Smooth muscle cell (in vitro differentiated cells): Measurements from ENCODE around the gene TWF2. TPM values are rescaled to one million over a fixed set of nuclear protein-coding genes. Genes with fewer than 3 reads are reported as not detected.

Experiments used
- DNase-seq: peaks from one replicate; lab custom pipeline; 2025; ENCODE audit not compliant: unreplicated experiment; lab: John Stamatoyannopoulos, UW
- H2AFZ ChIP-seq: fragments of 200-600 bp; sonication (generic); 2 replicates; pipeline ENCODE4 v1.6.0; 2016; ENCODE audit warnings: antibody characterized with exemption, low read depth, mild to moderate bottlenecking
- H3F3A ChIP-seq: fragments of 200-600 bp; sonication (generic); 2 replicates; pipeline ENCODE4 v1.6.0; 2017; ENCODE audit warnings: antibody characterized with exemption, low read depth
- H3K27ac ChIP-seq: fragments of 200-600 bp; sonication (generic); 2 replicates; pipeline ENCODE4 v1.5.1; 2016; ENCODE audit warnings: low read depth, mild to moderate bottlenecking
- H3K27me3 ChIP-seq: fragments of 200-600 bp; sonication (generic); 2 replicates; pipeline ENCODE4 v1.6.1; 2016; ENCODE audit warnings: low read depth, mild to moderate bottlenecking
- H3K36me3 ChIP-seq: fragments of 200-600 bp; sonication (generic); 2 replicates; pipeline ENCODE4 v1.5.1; 2016; ENCODE audit warnings: low read depth
- H3K4me1 ChIP-seq: fragments of 200-600 bp; sonication (generic); 2 replicates; pipeline ENCODE4 v1.5.1; 2016; ENCODE audit warnings: low read depth
- H3K4me2 ChIP-seq: fragments of 200-600 bp; sonication (generic); 2 replicates; pipeline ENCODE4 v1.6.0; 2016; ENCODE audit warnings: mild to moderate bottlenecking
- H3K4me3 ChIP-seq: fragments of 200-600 bp; sonication (generic); 2 replicates; pipeline ENCODE4 v1.5.1; 2016; ENCODE audit warnings: mild to moderate bottlenecking
- H3K79me2 ChIP-seq: fragments of 200-600 bp; sonication (generic); 2 replicates; pipeline ENCODE4 v1.6.0; 2016; ENCODE audit warnings: low read depth, mild to moderate bottlenecking
- H3K9ac ChIP-seq: fragments of 200-600 bp; sonication (generic); 2 replicates; pipeline ENCODE4 v1.6.0; 2016; ENCODE audit warnings: low read depth
- H3K9me3 ChIP-seq: fragments of 200-600 bp; sonication (generic); replicated peaks from 2 replicates; pipeline ENCODE4 v1.5.1; 2016; ENCODE audit warnings: low read depth
- H4K20me1 ChIP-seq: fragments of 200-600 bp; sonication (generic); 2 replicates; pipeline ENCODE4 v1.6.0; 2016; ENCODE audit warnings: low read depth
- WGBS: methylation state at CpG from one replicate; pipeline ENCODE4 v1.1.7; 2016; ENCODE audit warnings: low lambda C conversion rate; 5-methylcytosine and 5-hydroxymethylcytosine counted together
- polyA plus RNA-seq: library from polyadenylated mRNA; unstranded; fragments of >200 nt; fragmentation: Nextera tagmentation; extraction: Ambion mirVana; gene quantifications from 2 replicates; pipeline ENCODE4 v1.2.1, GENCODE V29; 2016
- total RNA-seq: library from RNA; depleted of rRNA; stranded (reverse); fragments of >200 nt; gene quantifications from 2 replicates; pipeline ENCODE4 v1.2.3, GENCODE V29; 2014
- TF ChIP-seq, protein P1 (sequence below): fragments of 200-600 bp; sonication (generic); IDR thresholded peaks from 2 replicates; pipeline ENCODE4 v1.5.1; 2017; ENCODE audit warnings: borderline replicate concordance, mild to moderate bottlenecking, antibody characterized with exemption; ENCODE audit not compliant: insufficient read depth, poor library complexity, severe bottlenecking

Gene TWF2
- total and polyA plus RNA-seq, 2 experiments from 2014 or later: 80.9 to 96.8 TPM

DNA sequence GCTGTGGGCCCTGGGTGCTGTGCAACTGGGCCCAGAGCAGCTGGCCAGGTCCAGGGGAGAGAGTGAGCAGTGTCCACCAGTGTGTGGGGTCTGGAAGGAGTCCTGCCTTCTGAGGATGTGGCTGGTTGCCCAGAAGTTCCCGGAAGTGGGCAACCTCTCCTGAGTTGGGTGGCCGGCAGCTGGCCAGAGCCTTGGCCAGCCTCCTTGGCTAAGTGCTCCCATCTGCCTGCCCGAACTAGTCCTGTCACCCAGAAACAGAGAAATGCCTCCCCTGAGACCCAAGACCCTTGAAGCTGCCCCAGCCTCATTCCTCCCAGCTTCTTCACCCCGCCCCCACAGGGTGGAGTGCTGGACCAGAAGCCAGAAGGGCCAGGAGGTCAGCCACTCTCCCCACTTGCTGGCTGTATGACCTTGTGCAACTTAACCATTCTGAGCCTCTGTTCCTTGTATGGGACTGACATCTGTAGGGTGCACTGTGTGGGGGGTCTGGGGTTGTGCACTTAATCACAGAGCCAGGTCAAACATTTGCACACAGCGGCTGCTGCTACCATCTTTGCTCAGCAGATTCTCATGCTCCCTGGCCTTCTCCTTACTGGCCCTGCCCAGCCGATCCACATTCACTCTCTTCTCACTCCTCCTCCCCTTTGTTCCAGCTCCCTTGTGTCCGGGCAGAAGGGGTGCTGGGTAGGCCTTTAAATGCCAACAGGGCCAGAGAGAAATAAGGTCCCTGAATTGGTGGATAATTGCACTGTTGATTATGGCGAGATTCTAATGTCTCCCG lies 48.5 kb downstream of the TWF2 start:
- Histone ChIP-seq H3K9ac (no peak overlapping the region), H3F3A (no peaks in the 10 kb centered on the region), H2AFZ (no peak overlapping the region), H3K9me3 (no peaks in the 10 kb centered on the region), H3K4me2 (no peak overlapping the region), H3K4me1 (no peaks in the 10 kb centered on the region), H3K36me3 (no peaks in the 10 kb centered on the region), H3K27ac (no peak overlapping the region), H3K27me3 (no peaks in the 10 kb centered on the region), H3K4me3 (no peak overlapping the region), H3K79me2 (no peaks in the 10 kb centered on the region), H4K20me1 (no peaks in the 10 kb centered on the region)
- TF ChIP-seq, protein P1, sequence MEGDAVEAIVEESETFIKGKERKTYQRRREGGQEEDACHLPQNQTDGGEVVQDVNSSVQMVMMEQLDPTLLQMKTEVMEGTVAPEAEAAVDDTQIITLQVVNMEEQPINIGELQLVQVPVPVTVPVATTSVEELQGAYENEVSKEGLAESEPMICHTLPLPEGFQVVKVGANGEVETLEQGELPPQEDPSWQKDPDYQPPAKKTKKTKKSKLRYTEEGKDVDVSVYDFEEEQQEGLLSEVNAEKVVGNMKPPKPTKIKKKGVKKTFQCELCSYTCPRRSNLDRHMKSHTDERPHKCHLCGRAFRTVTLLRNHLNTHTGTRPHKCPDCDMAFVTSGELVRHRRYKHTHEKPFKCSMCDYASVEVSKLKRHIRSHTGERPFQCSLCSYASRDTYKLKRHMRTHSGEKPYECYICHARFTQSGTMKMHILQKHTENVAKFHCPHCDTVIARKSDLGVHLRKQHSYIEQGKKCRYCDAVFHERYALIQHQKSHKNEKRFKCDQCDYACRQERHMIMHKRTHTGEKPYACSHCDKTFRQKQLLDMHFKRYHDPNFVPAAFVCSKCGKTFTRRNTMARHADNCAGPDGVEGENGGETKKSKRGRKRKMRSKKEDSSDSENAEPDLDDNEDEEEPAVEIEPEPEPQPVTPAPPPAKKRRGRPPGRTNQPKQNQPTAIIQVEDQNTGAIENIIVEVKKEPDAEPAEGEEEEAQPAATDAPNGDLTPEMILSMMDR: no peak
- no peak for DNase-seq
- 95% methylated on average over 9 of the region's 9 CpGs for WGBS

DNA sequence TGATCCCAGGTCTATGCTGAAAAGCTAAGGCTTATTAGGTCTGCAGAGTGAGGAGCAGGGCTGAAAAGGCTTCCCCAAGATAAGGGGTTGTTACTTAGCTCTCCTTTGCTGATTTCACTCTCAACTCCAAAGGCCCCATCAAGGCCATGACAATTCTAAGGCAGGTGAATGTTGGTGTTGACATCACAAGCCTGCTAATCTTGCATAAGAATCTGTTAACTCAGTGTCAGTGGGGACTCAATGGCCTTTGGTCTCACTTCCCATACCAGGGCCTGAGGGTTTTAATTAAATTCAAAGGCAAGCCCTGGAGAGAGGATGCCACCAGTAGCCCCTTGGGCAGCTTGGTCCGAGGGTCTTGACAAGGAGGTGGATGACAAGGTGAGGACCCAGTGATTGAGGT lies 50.4 kb downstream of the TWF2 start:
- H2AFZ ChIP-seq: no peak overlapping the region
- DNase-seq: no peak
- no peaks in the 10 kb centered on the region for H3K4me1 ChIP-seq
- H3K4me3 ChIP-seq: no peak overlapping the region
- no peaks in the 10 kb centered on the region for H4K20me1 ChIP-seq
- H3K36me3 ChIP-seq: no peaks in the 10 kb centered on the region
- H3K27ac ChIP-seq: no peak overlapping the region
- no peak overlapping the region for H3K9ac ChIP-seq
- no peak overlapping the region for H3K4me2 ChIP-seq
- no peaks in the 10 kb centered on the region for H3K27me3 ChIP-seq
- WGBS: 81% methylated on average over 1 of the region's 1 CpG
- H3K79me2 ChIP-seq: no peaks in the 10 kb centered on the region
- no peaks in the 10 kb centered on the region for H3F3A ChIP-seq
- H3K9me3 ChIP-seq: no peaks in the 10 kb centered on the region
- TF ChIP-seq, protein P1: no peak

DNA sequence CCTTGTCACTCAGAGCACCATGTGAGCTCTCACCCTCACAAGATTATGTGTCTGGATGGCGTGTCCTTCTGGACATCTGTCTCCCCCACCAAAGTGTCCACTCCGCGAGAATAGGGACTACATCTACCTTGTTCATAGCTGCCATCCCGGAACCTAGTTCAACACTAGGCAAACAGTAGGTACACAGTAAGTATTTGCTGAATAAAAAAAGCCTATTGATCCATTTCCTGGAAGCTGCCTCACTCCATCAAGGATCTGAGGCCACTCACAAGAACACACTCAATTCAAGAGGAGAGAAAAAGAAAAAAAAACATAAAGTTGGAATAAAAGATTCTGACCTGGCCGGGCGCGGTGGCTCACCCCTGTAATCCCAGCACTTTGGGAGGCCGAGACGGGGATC lies 52.2 kb downstream of the TWF2 start:
- no peak for DNase-seq
- Histone ChIP-seq H3F3A (no peaks in the 10 kb centered on the region), H3K4me3 (no peak overlapping the region), H3K9me3 (no peaks in the 10 kb centered on the region), H3K27ac (no peak overlapping the region), H3K4me2 (no peak overlapping the region), H3K9ac (no peak overlapping the region), H3K79me2 (no peaks in the 10 kb centered on the region), H3K36me3 (no peaks in the 10 kb centered on the region), H4K20me1 (no peaks in the 10 kb centered on the region), H2AFZ (no peak overlapping the region), H3K27me3 (no peaks in the 10 kb centered on the region), H3K4me1 (no peaks in the 10 kb centered on the region)
- 97% methylated on average over 9 of the region's 9 CpGs for WGBS
- TF ChIP-seq, protein P1: no peak

DNA sequence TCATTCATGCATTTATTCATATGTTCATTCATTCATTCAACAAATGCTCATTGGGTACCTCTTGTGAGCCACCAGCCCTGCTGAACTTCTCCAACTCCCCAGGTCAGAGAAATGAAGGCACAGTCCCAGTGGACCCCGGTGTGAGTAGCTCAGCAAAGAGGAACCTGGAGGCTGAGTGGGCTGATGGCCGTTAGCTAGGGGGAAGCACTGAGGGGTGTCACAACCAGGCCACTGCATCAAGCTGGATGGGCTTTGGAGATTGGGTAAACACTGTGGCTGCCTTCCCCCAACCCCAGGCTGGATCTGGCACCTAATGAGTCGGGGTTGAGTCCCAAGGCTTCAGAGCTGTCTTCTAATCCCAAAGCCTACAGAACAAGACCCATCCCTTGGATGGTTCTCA lies 53.1 kb downstream of the TWF2 start:
- H3K27ac ChIP-seq: no peak overlapping the region
- H2AFZ ChIP-seq: no peak overlapping the region
- H3K27me3 ChIP-seq: no peaks in the 10 kb centered on the region
- no peak overlapping the region for H3K4me3 ChIP-seq
- no peak for DNase-seq
- H3K9me3 ChIP-seq: no peaks in the 10 kb centered on the region
- H3K9ac ChIP-seq: no peak overlapping the region
- TF ChIP-seq, protein P1: no peak
- H3K36me3 ChIP-seq: no peaks in the 10 kb centered on the region
- no peak overlapping the region for H3K4me2 ChIP-seq
- 90% methylated on average over 3 of the region's 3 CpGs for WGBS
- no peaks in the 10 kb centered on the region for H3K79me2 ChIP-seq
- H3K4me1 ChIP-seq: no peaks in the 10 kb centered on the region
- H3F3A ChIP-seq: no peaks in the 10 kb centered on the region
- H4K20me1 ChIP-seq: no peaks in the 10 kb centered on the region
